ENCODE measurements around the gene HNF1B.
A peak's percentile ranks its signal among the peaks of the same experiment; 100 is the strongest.

The HNF1B gene

DNA sequence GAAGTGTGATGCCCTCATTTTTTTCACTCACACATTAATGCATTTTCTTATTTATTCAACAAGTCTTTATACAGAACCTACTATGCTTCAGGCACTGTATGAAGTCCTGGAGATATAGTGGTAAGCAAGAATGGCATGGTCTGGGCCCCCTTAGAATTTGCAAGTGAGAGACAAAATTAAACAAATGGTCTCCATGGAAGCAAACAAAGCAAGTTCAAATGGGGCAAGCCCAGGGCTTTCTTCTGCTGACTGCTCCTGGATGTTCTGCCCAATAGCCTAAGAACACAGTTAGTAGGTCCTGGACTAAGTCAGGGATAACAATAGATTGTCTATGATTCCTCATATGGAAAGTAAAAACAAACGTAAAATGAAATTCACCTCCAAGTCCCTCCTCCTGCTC is 70.3 kb downstream of the HNF1B start:
- no peak for DNase-seq (ENCODE audit: low read depth in 4 of 4, low spot score in 1 of 4)

- no peak for DNase-seq (ENCODE audit: low read depth in 4 of 4, low spot score in 1 of 4)
These were observed 71.5 kb downstream of the HNF1B start for GRCh38 chr17:37673386-37673785.

DNA sequence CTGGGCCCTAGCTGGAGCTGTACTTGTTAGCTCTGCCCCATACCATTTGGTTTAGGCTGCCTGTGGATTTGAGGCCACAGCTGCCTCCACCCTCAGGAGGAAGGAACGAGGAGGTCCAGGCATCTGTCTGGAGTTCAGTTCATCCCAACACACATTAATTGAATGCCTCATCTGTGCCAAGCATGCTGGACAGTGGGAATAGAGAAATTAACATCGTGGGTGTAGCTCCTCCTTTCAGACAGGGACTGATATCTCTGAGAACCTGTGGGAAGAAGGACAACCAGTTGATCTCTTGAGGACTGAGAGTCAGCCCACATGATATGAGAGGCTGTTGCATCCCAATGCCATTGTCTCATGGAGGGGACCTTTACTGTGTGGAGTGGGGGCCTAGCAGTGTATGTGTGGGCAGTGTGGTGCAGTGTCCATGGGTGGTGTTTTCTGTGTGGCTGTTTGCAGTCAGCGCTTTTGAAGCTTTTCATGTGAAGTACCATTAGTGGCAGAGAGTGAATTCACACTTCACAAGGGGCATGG is 72.2 kb downstream of the HNF1B start:
- DNase-seq (ENCODE audit: low read depth in 4 of 4, low spot score in 1 of 4) = no peak

GRCh38 chr17:37671824-37672547 is 72.9 kb downstream of the HNF1B start:
- no peak for DNase-seq (ENCODE audit: low read depth in 4 of 4, low spot score in 1 of 4)

DNA sequence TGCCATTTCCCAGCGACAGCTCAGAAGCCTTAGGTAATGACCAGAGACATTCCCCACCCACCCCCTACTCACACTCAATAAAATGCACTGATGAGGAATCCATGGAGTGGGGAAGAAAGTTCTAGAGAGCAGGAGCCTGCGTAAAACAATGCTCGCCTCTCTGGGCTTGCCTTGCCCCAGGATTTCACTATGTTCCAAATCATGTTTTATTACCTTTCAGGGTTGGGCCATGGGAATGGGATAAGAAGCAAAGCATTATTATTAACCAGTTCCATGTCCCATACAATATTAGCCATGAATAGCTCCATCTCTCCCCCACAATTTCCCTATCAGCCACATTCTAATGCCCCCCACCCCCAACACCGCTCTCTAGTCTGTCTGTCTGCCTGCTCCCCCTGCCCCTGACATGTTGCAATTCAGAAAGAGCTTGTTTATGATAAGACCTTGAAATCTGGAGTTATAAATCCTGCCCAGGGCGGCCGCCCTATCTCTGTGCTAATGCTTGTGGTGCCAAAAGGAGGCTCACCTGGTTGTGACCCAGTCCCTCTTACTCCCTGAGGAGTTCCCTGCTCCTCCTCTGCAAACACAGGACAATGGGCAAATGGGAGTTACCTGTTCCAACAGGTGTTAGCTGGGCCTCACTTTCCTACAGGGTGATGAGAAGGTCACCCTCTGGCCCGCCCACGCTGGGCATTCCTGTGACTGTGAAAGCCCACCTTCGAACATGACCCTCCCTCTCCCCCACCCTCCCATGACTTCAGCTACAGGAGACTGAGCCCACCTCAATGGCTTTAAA is 73.6 kb downstream of the HNF1B start:
- no peak for DNase-seq (ENCODE audit: low read depth in 4 of 4, low spot score in 1 of 4)

GRCh38 chr17:37667039-37667438 is 77.8 kb downstream of the HNF1B start:
- DNase-seq (ENCODE audit: low read depth in 4 of 4, low spot score in 1 of 4) = no peak

DNA sequence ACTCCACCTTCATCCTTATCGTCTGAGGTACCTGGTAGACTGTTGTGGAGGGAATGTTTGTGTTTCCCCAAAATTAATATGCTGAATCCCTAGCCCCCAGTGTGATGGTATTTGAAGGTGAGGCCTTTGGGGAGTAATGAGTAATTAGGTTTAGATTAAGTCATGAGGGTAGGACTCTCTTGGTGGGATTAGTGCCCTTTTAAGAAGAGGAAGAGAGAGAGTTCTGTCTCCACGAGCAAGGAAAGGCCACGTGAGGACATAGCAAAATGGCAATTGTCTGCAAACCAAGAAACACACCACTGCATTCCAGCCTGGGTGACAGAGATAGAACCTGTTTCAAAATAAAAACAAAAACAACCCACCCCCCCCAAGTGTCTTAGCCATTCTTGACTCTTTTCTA is 80.6 kb downstream of the HNF1B start:
- no peak for DNase-seq (ENCODE audit: low read depth in 4 of 4, low spot score in 1 of 4)

DNA sequence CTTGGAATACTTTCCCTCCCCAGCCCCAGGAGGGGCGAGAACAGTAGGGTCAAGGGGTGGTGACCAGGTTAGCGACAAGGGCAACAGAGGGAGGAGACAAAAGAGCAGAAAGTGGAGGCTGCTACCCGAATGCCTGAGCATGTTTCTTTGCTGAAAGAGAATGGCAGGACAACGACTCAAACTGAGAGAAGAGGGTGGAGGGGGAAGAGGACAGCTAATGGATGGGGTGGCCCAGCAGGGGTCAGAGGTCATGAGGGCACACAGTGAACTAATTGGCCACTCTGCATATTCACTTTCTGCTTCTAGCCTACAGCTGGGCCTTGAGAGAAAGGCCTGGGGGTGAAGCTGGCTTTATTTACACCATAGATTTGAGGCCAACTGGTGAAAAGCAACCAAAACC is 82.5 kb downstream of the HNF1B start:
- no peak for DNase-seq (ENCODE audit: low read depth in 4 of 4, low spot score in 1 of 4)

- DNase-seq (ENCODE audit: low read depth in 4 of 4, low spot score in 1 of 4) = no peak
These were observed 83.4 kb downstream of the HNF1B start for GRCh38 chr17:37661400-37662014.

- DNase-seq (ENCODE audit: low read depth in 4 of 4, low spot score in 1 of 4) = no peak
These were observed 84.9 kb downstream of the HNF1B start for GRCh38 chr17:37659925-37660324.

DNA sequence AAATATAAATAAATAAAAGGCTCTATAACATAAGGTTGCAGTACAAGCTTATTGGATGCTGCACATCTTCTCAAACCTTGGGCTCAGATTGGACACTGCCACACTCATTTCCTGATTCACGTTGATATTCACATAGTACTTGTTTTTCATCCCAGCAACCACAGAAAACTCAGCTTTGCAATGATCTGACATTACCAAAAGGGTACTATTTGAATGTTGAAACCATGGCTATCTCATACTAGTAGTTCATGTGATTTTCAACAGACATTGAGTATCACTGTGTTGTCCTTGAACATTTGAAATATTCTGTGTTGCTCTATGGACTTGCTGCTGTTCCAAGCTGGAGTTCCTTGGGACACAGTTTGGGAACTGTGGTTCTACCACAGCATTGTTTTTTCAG is 87.7 kb downstream of the HNF1B start:
- no peak for DNase-seq (ENCODE audit: low read depth in 4 of 4, low spot score in 1 of 4)

- DNase-seq (ENCODE audit: low read depth in 4 of 4, low spot score in 1 of 4) = no peak
These were observed 93.0 kb downstream of the HNF1B start for GRCh38 chr17:37651849-37652248.

DNA sequence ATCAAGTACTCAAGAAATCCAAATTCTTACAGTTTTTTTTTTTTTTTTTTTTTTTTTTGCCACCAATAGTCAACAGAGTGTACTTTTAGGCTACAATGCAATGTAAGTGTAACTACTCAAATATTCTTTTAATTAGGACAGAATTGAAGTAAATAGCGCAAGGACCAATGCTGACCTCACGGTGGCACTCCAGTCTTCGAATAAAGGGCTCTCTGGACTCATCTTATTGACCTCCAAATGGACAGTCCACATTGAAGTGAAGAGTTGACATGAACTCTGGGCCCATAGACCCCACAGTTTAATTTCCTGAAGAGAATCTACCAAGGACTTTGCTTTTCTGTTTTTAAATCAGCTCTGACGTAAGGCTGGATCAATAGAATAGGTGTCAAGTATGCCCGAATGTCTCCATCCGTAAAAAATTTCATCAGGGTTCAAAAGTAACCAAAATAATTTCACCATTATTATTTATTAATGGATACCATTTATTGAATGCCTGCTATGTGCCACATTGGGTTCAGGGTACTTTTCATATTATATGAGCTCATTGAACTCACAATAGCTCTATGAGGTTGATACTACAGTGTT is 94.3 kb downstream of the HNF1B start:
- DNase-seq (ENCODE audit: low read depth in 4 of 4, low spot score in 1 of 4) = no peak

- no peak for DNase-seq (ENCODE audit: low read depth in 4 of 4, low spot score in 1 of 4)
These were observed 96.3 kb downstream of the HNF1B start for GRCh38 chr17:37648555-37648954.

GRCh38 chr17:37647856-37648255 is 97.0 kb downstream of the HNF1B start:
- no peak for DNase-seq (ENCODE audit: low read depth in 4 of 4, low spot score in 1 of 4)

- DNase-seq (ENCODE audit: low read depth in 4 of 4, low spot score in 1 of 4) = no peak
These were observed 101.0 kb downstream of the HNF1B start for GRCh38 chr17:37643869-37644268.

DNA sequence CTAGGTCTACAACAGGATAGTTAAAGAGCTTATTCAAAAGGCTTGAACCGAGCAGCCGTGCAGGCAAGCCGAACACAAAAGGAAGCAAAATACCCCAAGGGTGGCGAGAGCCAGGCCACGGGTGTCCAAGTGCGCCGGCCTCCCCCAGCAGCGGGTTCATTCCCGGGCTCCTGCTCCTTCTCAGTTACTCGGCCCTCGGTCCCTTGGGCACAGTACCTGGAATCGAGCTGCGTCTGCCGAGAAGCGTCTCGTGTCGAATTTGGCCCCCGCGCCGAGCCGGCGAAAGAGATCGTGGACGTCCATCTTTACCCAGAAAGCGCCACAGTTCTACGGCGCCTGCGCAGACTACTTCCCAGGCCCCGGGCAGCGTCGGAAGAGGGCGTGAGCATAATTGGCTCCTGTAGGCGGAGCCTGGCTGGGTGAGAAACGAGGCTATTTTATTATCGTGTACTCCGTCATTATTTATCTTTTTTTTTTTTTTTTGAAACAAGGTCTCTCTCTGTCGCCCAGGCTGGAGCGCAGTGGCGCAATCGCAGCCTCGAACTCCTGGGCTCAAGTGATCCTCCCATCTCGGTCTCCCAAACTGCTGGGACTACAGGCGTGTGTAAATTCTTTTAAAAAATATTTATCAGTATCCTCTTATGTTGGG is 101.6 kb downstream of the HNF1B start, which contains the start of gene DDX52:
DDX52 (minus strand) TSS at position 329 of the 649 bp plus-strand sequence; CDS start at position 303, 26 bp downstream.
- DNase-seq (ENCODE audit: low read depth in 4 of 4, low spot score in 1 of 4) = peak; percentile 69 to 80 (median 76)

- DNase-seq (ENCODE audit: low read depth in 4 of 4, low spot score in 1 of 4) = no peak
These were observed 102.2 kb downstream of the HNF1B start for GRCh38 chr17:37642681-37643080.

- DNase-seq (ENCODE audit: low read depth in 4 of 4, low spot score in 1 of 4) = no peak
These were observed 104.8 kb downstream of the HNF1B start for GRCh38 chr17:37640015-37640414.

- no peak for DNase-seq (ENCODE audit: low read depth in 4 of 4, low spot score in 1 of 4)
These were observed 106.9 kb downstream of the HNF1B start for GRCh38 chr17:37637956-37638355.

All from stimulated activated CD4-positive, alpha-beta T cell treated with anti-CD3 and anti-CD28 coated beads, Interleukin-1b, Interleukin-23, amount 100 ng/mL, for 24 hours (primary cell).